H1 (cell line): ENCODE data around the gene CGN. TPM values are rescaled to one million over a fixed set of nuclear protein-coding genes. Genes with fewer than 3 reads are reported as not detected.

Experiments used
- CTCF ChIA-PET: fragments of 300-600 bp; sonication (Branson Sonifier 250); formaldehyde crosslinking; loops from one replicate; lab custom pipeline; 2021; ENCODE audit not compliant: partially characterized antibody; lab: Charles Lee
- POLR2A ChIA-PET: fragments of 300-600 bp; sonication (Branson Sonifier 250); formaldehyde crosslinking; loops from one replicate; lab custom pipeline; 2021; ENCODE audit warnings: inconsistent platforms; ENCODE audit not compliant: partially characterized antibody; lab: Charles Lee
- DNase-seq, 2 experiments: peaks; one replicate each; pipeline versions ENCODE4 v3.0.0 to v3.0.0-alpha.2; 2010 to 2022; ENCODE audit warnings: low spot score in 2 of 2, low read depth in 1 of 2, mixed read lengths in 1 of 2
- FAIRE-seq: peaks from 2 replicates; lab custom pipeline; 2011; peaks lifted over from hg19 to GRCh38; lab: Jason Lieb, UNC
- H2AFZ ChIP-seq: 2 replicates; pipeline ENCODE4 v1.8.1; 2012; ENCODE audit warnings: low read length, inconsistent platforms
- H2AK5ac ChIP-seq: 2 replicates; pipeline ENCODE4 v1.6.1; 2013; ENCODE audit warnings: low read depth, low read length
- H2BK120ac ChIP-seq: replicated peaks from 2 replicates; pipeline ENCODE3; 2013; ENCODE audit warnings: low read depth, low read length, inconsistent platforms
- H2BK12ac ChIP-seq: 2 replicates; pipeline ENCODE4 v1.6.1; 2013; ENCODE audit warnings: low read depth, low read length
- H2BK15ac ChIP-seq: 2 replicates; pipeline ENCODE4 v1.6.1; 2013; ENCODE audit warnings: low read length
- H2BK20ac ChIP-seq: 2 replicates; pipeline ENCODE4 v1.6.1; 2013; ENCODE audit warnings: low read length
- H2BK5ac ChIP-seq: 2 replicates; pipeline ENCODE4 v1.6.1; 2013; ENCODE audit warnings: low read depth, low read length
- H3K14ac ChIP-seq: 2 replicates; pipeline ENCODE4 v1.6.1; 2013; ENCODE audit warnings: inconsistent platforms; ENCODE audit not compliant: insufficient read length
- H3K18ac ChIP-seq: 2 replicates; pipeline ENCODE4 v1.6.1; 2013; ENCODE audit warnings: low read length; ENCODE audit errors: extremely low read depth
- H3K23ac ChIP-seq: 2 replicates; pipeline ENCODE4 v1.6.1; 2013; ENCODE audit warnings: inconsistent platforms; ENCODE audit not compliant: insufficient read length
- H3K23me2 ChIP-seq: 2 replicates; pipeline ENCODE4 v1.6.1; 2013; ENCODE audit warnings: low read depth, low read length
- H3K27ac ChIP-seq: 2 replicates; pipeline ENCODE4 v1.6.1; 2011; ENCODE audit warnings: low read depth, low read length, inconsistent platforms
- H3K27me3 ChIP-seq, 4 experiments: replicated peaks in 1 of 4; 1 replicate in 1 of 4; 2 replicates in 3 of 4; pipeline versions ENCODE4 v1.6.1 to v1.8.1; 2011 to 2013; ENCODE audit warnings: low read length in 3 of 4, mild to moderate bottlenecking in 3 of 4, inconsistent platforms in 2 of 4, mixed read lengths in 2 of 4, moderate library complexity in 1 of 4; ENCODE audit not compliant: control insufficient read depth in 3 of 4, insufficient read depth in 3 of 4; ENCODE audit errors: extremely low read depth in 1 of 4
- H3K36me3 ChIP-seq, 4 experiments: 2 replicates each; pipeline versions ENCODE4 v1.6.1 to v1.8.1; 2011 to 2013; ENCODE audit warnings: mild to moderate bottlenecking in 4 of 4, low read length in 3 of 4, moderate library complexity in 2 of 4, control low read depth in 1 of 4, inconsistent platforms in 1 of 4; ENCODE audit not compliant: insufficient read depth in 4 of 4, control insufficient read depth in 2 of 4
- H3K4ac ChIP-seq: replicated peaks from 2 replicates; pipeline ENCODE3; 2013; ENCODE audit warnings: low read length, low read depth, mixed read lengths, inconsistent platforms; ENCODE audit not compliant: insufficient read length
- H3K4me1 ChIP-seq, 4 experiments: replicated peaks in 1 of 4; 1 replicate in 1 of 4; 2 replicates in 3 of 4; pipeline versions ENCODE4 v1.6.1 to v1.8.1; 2011 to 2013; ENCODE audit warnings: low read length in 3 of 4, inconsistent platforms in 2 of 4, mixed read lengths in 1 of 4; ENCODE audit not compliant: insufficient read depth in 4 of 4, control insufficient read depth in 3 of 4
- H3K4me2 ChIP-seq, 2 experiments: 2 replicates each; pipeline versions ENCODE4 v1.6.1 to v1.8.1; 2011 to 2013; ENCODE audit warnings: low read depth in 2 of 2, low read length in 2 of 2, control low read depth in 1 of 2, inconsistent platforms in 1 of 2, mild to moderate bottlenecking in 1 of 2; ENCODE audit not compliant: insufficient read depth in 1 of 2
- H3K4me3 ChIP-seq, 4 experiments: fragments of 200-600, 300-600 bp in 1 of 4; sonication (generic), shearing (Covaris generic), sonication (Bioruptor Twin) in 1 of 4; 2 replicates each; pipeline versions ENCODE4 v1.5.1 to v1.8.1; 2011 to 2016; ENCODE audit warnings: low read length in 4 of 4, low read depth in 3 of 4, control low read depth in 2 of 4, inconsistent platforms in 2 of 4, mild to moderate bottlenecking in 2 of 4, mixed read lengths in 1 of 4, moderate library complexity in 1 of 4; ENCODE audit not compliant: insufficient read depth in 2 of 4; ENCODE audit errors: extremely low read depth in 1 of 4
- H3K56ac ChIP-seq: replicated peaks from 2 replicates; pipeline ENCODE3; 2013; ENCODE audit warnings: low read depth, mild to moderate bottlenecking, mixed read lengths, low read length, inconsistent platforms; ENCODE audit not compliant: insufficient read length
- H3K79me1 ChIP-seq: 2 replicates; pipeline ENCODE4 v1.6.1; 2013; ENCODE audit warnings: low read depth, low read length, control low read depth
- H3K79me2 ChIP-seq, 2 experiments: 2 replicates each; pipeline versions ENCODE4 v1.6.1 to v1.8.1; 2012 to 2013; ENCODE audit warnings: low read length in 2 of 2, mild to moderate bottlenecking in 2 of 2, inconsistent platforms in 1 of 2; ENCODE audit not compliant: insufficient read depth in 2 of 2, control insufficient read depth in 1 of 2
- H3K9ac ChIP-seq, 4 experiments: replicated peaks in 1 of 4; 1 replicate in 1 of 4; 2 replicates in 3 of 4; pipeline versions ENCODE4 v1.6.1 to v1.8.1; 2011 to 2013; ENCODE audit warnings: low read depth in 3 of 4, low read length in 3 of 4, control low read depth in 2 of 4, mild to moderate bottlenecking in 2 of 4, moderate library complexity in 2 of 4, inconsistent platforms in 1 of 4; ENCODE audit errors: extremely low read depth in 1 of 4
- H3K9me3 ChIP-seq, 2 experiments: 2 replicates each; pipeline versions ENCODE4 v1.6.1 to v1.8.1; 2012 to 2013; ENCODE audit warnings: mild to moderate bottlenecking in 2 of 2, moderate library complexity in 2 of 2, control low read depth in 1 of 2, inconsistent platforms in 1 of 2, low read depth in 1 of 2, low read length in 1 of 2, mixed read lengths in 1 of 2; ENCODE audit not compliant: insufficient read depth in 2 of 2
- H4K20me1 ChIP-seq, 2 experiments: replicated peaks in 1 of 2; 2 replicates each; pipeline versions ENCODE3 to v1.8.1; 2011 to 2013; ENCODE audit warnings: inconsistent platforms in 2 of 2, low read length in 2 of 2, mild to moderate bottlenecking in 1 of 2; ENCODE audit not compliant: insufficient read depth in 2 of 2, control insufficient read depth in 1 of 2
- H4K5ac ChIP-seq: 2 replicates; pipeline ENCODE4 v1.6.1; 2013; ENCODE audit warnings: low read length, low read depth, mixed read lengths, inconsistent platforms; ENCODE audit not compliant: insufficient read length
- H4K8ac ChIP-seq: 2 replicates; pipeline ENCODE4 v1.8.0; 2013; ENCODE audit warnings: mild to moderate bottlenecking, moderate library complexity, low read length, inconsistent platforms; ENCODE audit not compliant: insufficient read depth; ENCODE audit errors: extremely low read depth
- H4K91ac ChIP-seq: replicated peaks from 2 replicates; pipeline ENCODE3; 2013; ENCODE audit warnings: low read length, mixed read lengths, inconsistent platforms; ENCODE audit not compliant: insufficient read length
- SIN3A ChIP-seq, 2 experiments: IDR thresholded peaks in 1 of 2; conservative IDR thresholded peaks in 1 of 2; 2 replicates each; pipeline ENCODE4 v1.6.1; 2011 to 2012; ENCODE audit warnings: low read length in 2 of 2, improper control_type of control experiment in 1 of 2, low read depth in 1 of 2, mild to moderate bottlenecking in 1 of 2
- WGBS, 2 experiments: shearing (Covaris generic) in 1 of 2; methylation state at CpG; one replicate each; pipeline versions ENCODE4 v1.1.6 to v1.1.7; 2013 to 2015; ENCODE audit warnings: low lambda C conversion rate in 2 of 2, mixed read lengths in 2 of 2, inconsistent platforms in 1 of 2, low coverage in 1 of 2, missing lambda C conversion rate in 1 of 2; ENCODE audit not compliant: insufficient replicate concordance in 2 of 2, insufficient coverage in 1 of 2, insufficient read length in 1 of 2; ENCODE audit errors: extremely low coverage in 1 of 2, missing lambda C conversion rate in 1 of 2; 5-methylcytosine and 5-hydroxymethylcytosine counted together
- polyA plus RNA-seq, 7 experiments: library from polyadenylated mRNA; depleted of rRNA in 3 of 7; stranded (reverse) in 5 of 7; unstranded in 2 of 7; fragments of >200 nt in 5 of 7; fragments of 200-250 nt in 2 of 7; gene quantifications; 1 replicate in 5 of 7; 2 replicates in 1 of 7; 4 replicates in 1 of 7; pipeline versions ENCODE4 v1.2.1 to v1.2.3, GENCODE V29; 2011 to 2013; ENCODE audit warnings: missing spikeins in 2 of 7, mixed read lengths in 2 of 7
- total RNA-seq: library from RNA; stranded (reverse); fragmentation: NEBNext Ultra II Directional; extraction: Animal tissue kit (Norgen Biotek cat#: 25700); gene quantifications from 2 replicates; pipeline ENCODE4 v1.2.1, GENCODE V29; 2021

The CGN gene
- total and polyA plus RNA-seq, 2 of the 8 experiments (the other 6 are each of a cell fraction or from before 2014, with no cell fraction given): 15.9 to 52.7 TPM

GRCh38 chr1:151584278-151584677 lies 73.1 kb downstream of the CGN start:
- ChIA-PET CTCF (interaction anchor here (0.9 to 2.1 kb wide), 2 partner anchors 10 to 50 kb away, joined by 4 to 9 read pairs; no protein-coding TSS in a partner anchor), POLR2A (interaction anchor here (1.1 to 3.8 kb wide), 2 partner anchors 9 to 44 kb away, joined by 3 to 21 read pairs; partner anchors contain the start of gene TUFT1)
- Histone ChIP-seq H2AK5ac (no peak overlapping the region), H3K27ac (no peak overlapping the region), H2BK15ac (no peak overlapping the region), H2BK5ac (no peak overlapping the region), H3K56ac (no peak overlapping the region), H4K20me1 (no peaks in the 10 kb centered on the region), H3K4ac (no peak overlapping the region), H2BK12ac (no peak overlapping the region), H3K79me1 (no peaks in the 10 kb centered on the region), H3K4me3 (no peak overlapping the region), H3K18ac (no peak overlapping the region), H3K9me3 (no peaks in the 10 kb centered on the region), H4K91ac (no peak overlapping the region), H3K4me2 (no peak overlapping the region), H3K23ac (no peak overlapping the region), H4K8ac (no peak overlapping the region; the same call in 1 of the 2 replicates), H3K9ac (no peak overlapping the region), H3K36me3 (peaks cover 0 to 13% (median 8%) of the 10 kb centered on the region in 4 experiments; a peak in 7 of 8 replicates), H3K27me3 (no peaks in the 10 kb centered on the region), H2BK120ac (no peak overlapping the region), H3K4me1 (peaks cover 0 to 2% (median 0%) of the 10 kb centered on the region in 4 experiments; a peak in 1 of 7 replicates), H2AFZ (no peak overlapping the region), H3K23me2 (no peaks in the 10 kb centered on the region), H4K5ac (no peak overlapping the region), H3K79me2 (no peaks in the 10 kb centered on the region), H2BK20ac (no peak overlapping the region), H3K14ac (no peak overlapping the region)
- DNase-seq: no peak
- no peak for FAIRE-seq
- TF ChIP-seq SIN3A (conservative IDR thresholded peaks at IDR 0.05 in 1 of 2, IDR thresholded peaks at IDR 0.05 in 1 of 2; ENCODE audit: low read depth in 1 of 2, low read length in 2 of 2): no peak
- 73% methylated on average over 6 of the region's 6 CpGs; no CpG with 5 or more reads in 1 of the 2 experiments for WGBS, 2 experiments
